Pancreas (tissue), 10 donors: ENCODE results near the gene TEN1. TPM values are rescaled to one million over a fixed set of nuclear protein-coding genes. Genes with fewer than 3 reads are reported as not detected.

Source experiments
- ATAC-seq, 4 donors: fragments of 200-7000 bp; cut with Tn5 transposase; one replicate each; pipeline versions ENCODE4 v1.8.0 to v1.9.1; 2020; ENCODE audit warnings: mild to moderate bottlenecking in 4 of 4, moderate library complexity in 4 of 4
- DNase-seq, 6 donors: peaks; one replicate each; pipeline ENCODE4 v3.0.0-alpha.2; 2020
- FAIRE-seq: peaks from 2 replicates; lab custom pipeline; 2012; peaks lifted over from hg19 to GRCh38; lab: Jason Lieb, UNC
- H3K27ac ChIP-seq, 4 donors: fragments of 200-600 bp; sonication (generic); 1 replicate in 3 of 4; 2 replicates in 1 of 4; pipeline versions ENCODE4 v1.5.0 to v1.8.0; 2020
- H3K27me3 ChIP-seq, 4 donors: fragments of 200-600 bp; one replicate each; pipeline ENCODE4 v1.8.0; 2021
- H3K36me3 ChIP-seq, 3 donors: fragments of 200-600 bp; sonication (generic) in 1 of 3; one replicate each; pipeline versions ENCODE4 v1.5.0 to v1.8.0; 2020 to 2021
- H3K4me1 ChIP-seq, 3 donors: fragments of 200-600 bp; one replicate each; pipeline ENCODE4 v1.8.0; 2021
- H3K4me3 ChIP-seq, 4 donors: fragments of 200-600 bp; sonication (generic) in 2 of 4; one replicate each; pipeline versions ENCODE4 v1.5.0 to v1.8.0; 2020 to 2021
- H3K9me3 ChIP-seq, 4 donors: fragments of 200-600 bp; one replicate each; pipeline ENCODE4 v1.8.0; 2021
- WGBS, 2 donors: extraction: QIAGEN DNeasy Blood & Tissue Kit; methylation state at CpG; one replicate each; pipeline ENCODE4 v1.1.7; 2013; 5-methylcytosine and 5-hydroxymethylcytosine counted together
- intact Hi-C, 3 donors: fragments of 100-400 bp; cut with DNase I; formaldehyde crosslinking; loops; one replicate each; pipeline versions ENCODE4 v1.11.1 to v1.14.2; 2022
- polyA plus RNA-seq, 2 donors: library from polyadenylated mRNA; stranded (reverse); fragments of 200-250 nt; gene quantifications; one replicate each; pipeline ENCODE4 v1.2.3, GENCODE V29; 2013
- total RNA-seq, 6 donors: library from RNA; stranded (reverse); fragmentation: NEBNext Ultra II Directional in 4 of 6; extraction: Animal tissue kit (Norgen Biotek cat#: 25700) in 4 of 6; gene quantifications; one replicate each; pipeline versions ENCODE4 v1.2.1 to v1.2.4, GENCODE V29; 2021 to 2023
- TF ChIP-seq, protein P1 (sequence below), 4 donors: fragments of 200-600 bp; sonication (generic) in 3 of 4; IDR thresholded peaks; one replicate each; pipeline versions ENCODE4 v1.5.0 to v1.8.0; 2021; ENCODE audit warnings: antibody characterized with exemption in 4 of 4
- donor health status: healthy with polysubstance abuse.
- donor health status: DM: no; HTN: no; CAD: no; lungs with moderate emphysema.
- donor health status: DM: no; HTN: no; CAD: no.
- donor health status: control.
- donor health status: control.
- donor health status: Bipolar disorder and iron deficiency.
- donor health status: DM: yes; HTN: yes; CAD: no.
- donor health status: DM: no; HTN: no; CAD: no.
- donor health status: DM: no; HTN: no; CAD: no.
- donor health status: DM: yes; HTN: yes; CAD: no.

TEN1 gene
- total and polyA plus RNA-seq, 8 donors: 6.9 to 35.0 (median 12.7) TPM

DNA sequence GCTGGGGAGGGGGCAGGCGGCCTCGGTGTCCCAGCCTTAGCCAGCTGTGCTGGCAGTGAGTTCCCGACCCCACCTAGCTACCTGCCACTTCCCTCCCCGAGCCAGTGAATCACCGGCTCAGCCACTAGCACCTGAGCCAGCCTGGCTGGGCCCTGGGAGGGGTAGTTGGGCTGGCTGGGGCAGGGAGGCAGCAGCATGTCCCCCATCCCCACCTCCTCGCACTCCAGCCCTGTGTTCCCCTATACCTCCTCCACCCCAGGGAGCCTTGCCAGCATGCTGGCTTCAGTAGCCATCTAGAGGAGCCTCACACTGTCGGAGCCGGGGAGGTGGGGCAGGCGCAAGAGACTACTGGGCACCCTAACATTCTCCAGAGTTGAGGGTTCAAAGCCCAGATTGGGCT is 45.3 kb downstream of the TEN1 start:
- intact Hi-C loops: no loop called here
- Histone ChIP-seq H3K27ac (no peak overlapping the region), H3K27me3 (no peaks in the 10 kb centered on the region), H3K4me1 (no peaks in the 10 kb centered on the region), H3K4me3 (no peak overlapping the region), H3K36me3 (no peaks in the 10 kb centered on the region), H3K9me3 (no peaks in the 10 kb centered on the region)
- 85 to 87% methylated on average over 9 of the region's 9 CpGs for WGBS, 2 donors
- ATAC-seq: no peak
- no peak for FAIRE-seq
- DNase-seq: no peak
- TF ChIP-seq, protein P1, sequence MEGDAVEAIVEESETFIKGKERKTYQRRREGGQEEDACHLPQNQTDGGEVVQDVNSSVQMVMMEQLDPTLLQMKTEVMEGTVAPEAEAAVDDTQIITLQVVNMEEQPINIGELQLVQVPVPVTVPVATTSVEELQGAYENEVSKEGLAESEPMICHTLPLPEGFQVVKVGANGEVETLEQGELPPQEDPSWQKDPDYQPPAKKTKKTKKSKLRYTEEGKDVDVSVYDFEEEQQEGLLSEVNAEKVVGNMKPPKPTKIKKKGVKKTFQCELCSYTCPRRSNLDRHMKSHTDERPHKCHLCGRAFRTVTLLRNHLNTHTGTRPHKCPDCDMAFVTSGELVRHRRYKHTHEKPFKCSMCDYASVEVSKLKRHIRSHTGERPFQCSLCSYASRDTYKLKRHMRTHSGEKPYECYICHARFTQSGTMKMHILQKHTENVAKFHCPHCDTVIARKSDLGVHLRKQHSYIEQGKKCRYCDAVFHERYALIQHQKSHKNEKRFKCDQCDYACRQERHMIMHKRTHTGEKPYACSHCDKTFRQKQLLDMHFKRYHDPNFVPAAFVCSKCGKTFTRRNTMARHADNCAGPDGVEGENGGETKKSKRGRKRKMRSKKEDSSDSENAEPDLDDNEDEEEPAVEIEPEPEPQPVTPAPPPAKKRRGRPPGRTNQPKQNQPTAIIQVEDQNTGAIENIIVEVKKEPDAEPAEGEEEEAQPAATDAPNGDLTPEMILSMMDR (IDR thresholded peaks at IDR 0.05): no peak

DNA sequence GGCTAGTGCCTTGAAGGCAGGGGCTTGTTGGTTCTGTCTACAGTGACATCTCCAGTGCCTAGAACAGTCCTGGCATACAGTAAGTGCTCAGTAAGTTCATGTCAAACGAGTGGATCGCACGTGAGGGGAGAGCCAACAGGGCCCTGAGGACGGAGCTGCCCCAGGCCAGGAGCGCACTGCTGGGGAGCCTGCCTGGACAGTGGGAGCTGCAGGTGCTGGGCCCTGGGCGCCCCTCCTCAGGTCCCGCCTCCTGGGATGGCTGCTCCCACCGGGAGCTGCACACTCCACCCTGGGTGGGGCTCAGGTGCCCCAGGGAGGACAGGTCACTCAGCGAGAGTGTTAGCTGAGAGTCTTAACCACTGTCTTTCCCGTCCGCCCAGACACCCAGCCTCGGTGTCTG is 46.3 kb downstream of the TEN1 start:
- 83 to 86% methylated on average over 12 of the region's 12 CpGs for WGBS, 2 donors
- ATAC-seq (no peak), DNase-seq (peak in 1 of 6 donors; percentile 65), FAIRE-seq (no peak)
- H3K27me3 ChIP-seq: no peaks in the 10 kb centered on the region
- no peaks in the 10 kb centered on the region for H3K36me3 ChIP-seq
- no peak overlapping the region for H3K27ac ChIP-seq
- intact Hi-C loops: no loop called here
- no peak overlapping the region for H3K4me3 ChIP-seq
- no peaks in the 10 kb centered on the region for H3K9me3 ChIP-seq
- TF ChIP-seq, protein P1 (IDR thresholded peaks at IDR 0.05): no peak
- H3K4me1 ChIP-seq: no peaks in the 10 kb centered on the region

DNA sequence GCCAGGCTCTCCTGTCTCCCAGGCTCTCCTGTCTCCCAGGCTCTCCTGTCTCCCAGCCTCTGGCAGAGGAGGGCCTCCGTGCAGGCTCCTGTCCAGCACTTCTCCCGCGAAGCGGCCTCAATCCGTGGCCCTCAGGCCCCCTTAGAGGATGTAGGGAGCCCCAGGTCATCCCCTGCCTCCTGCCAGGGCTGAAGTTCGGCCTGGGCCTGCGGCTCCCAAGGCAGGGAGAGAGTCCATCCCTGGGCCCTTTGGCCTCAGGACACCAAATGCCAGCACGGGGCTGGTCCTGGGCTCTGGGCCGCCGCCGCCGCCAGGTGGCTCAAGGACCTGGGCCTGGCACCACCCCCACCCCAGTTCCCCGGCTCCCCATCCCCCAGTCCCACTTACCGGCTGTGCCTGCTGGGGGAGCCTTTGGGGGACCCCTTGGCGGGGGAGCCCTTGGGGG is 47.7 kb downstream of the TEN1 start:
- intact Hi-C loops: no loop called here
- Histone ChIP-seq H3K27ac (peak overlapping the region in 2 of 4 donors; percentile 44 to 50), H3K27me3 (no peaks in the 10 kb centered on the region), H3K4me3 (peak overlapping the region in 2 of 4 donors; percentile 11 to 46), H3K9me3 (no peaks in the 10 kb centered on the region), H3K4me1 (no peaks in the 10 kb centered on the region), H3K36me3 (no peaks in the 10 kb centered on the region)
- TF ChIP-seq, protein P1 (IDR thresholded peaks at IDR 0.05): no peak
- DNase-seq (peak in 2 of 6 donors; percentile 55 to 73), FAIRE-seq (no peak), ATAC-seq (peak; percentile 43 to 80 (median 62))
- 35 to 46% methylated on average over 11 to 15 of the region's 15 CpGs for WGBS, 2 donors

DNA sequence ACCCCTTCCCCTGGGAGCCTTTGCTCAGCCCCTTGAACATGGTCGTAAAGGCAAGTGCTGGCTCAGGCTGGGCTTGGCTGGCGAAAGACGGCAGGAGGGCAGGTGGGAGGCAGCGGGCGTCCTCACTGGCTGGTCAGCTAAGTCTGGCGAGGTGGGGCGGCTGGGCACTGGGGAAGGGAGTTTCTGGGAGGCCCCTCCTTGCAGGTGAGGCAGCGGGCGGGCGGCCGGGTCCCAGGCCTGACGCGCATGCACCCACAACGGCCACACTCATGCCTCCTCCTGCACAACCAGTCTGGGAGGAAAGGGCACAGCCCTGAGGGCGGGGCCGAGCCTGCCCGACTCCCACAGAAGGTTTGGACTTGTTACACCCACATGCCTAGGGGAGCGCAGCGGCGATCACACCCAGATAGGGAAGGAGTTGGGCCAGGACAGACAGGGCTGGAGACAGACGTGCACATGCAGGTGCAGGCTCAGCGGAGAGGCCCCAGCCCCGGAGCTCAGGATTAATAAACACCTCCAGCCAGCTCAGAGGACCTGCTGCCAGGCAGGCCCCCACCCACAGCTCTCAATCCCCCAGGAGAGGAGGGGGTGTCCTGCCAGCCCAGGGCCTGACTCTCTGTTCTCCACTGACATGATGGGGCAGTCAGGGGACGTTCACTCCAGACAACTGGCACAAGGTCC is 48.3 kb downstream of the TEN1 start, which contains the start of gene EVPL:
Gene EVPL (minus strand): TSS at position 148 of the 681 bp plus-strand sequence. CDS start 108 bp downstream, at position 40.
- H3K27ac ChIP-seq: peak within 1 kb of the TSS in 2 of 4 donors; percentile 44 to 50

More for the DNA sequence above, 48.3 kb downstream of the TEN1 start, which contains the start of gene EVPL:
- Histone ChIP-seq H3K36me3 (no peaks in the 10 kb centered on the region), H3K4me1 (peaks cover 0 to 3% (median 0%) of the 10 kb centered on the region in 3 donors), H3K4me3 (peak within 1 kb of the TSS in 2 of 4 donors; percentile 11 to 46), H3K9me3 (no peaks in the 10 kb centered on the region), H3K27me3 (no peaks in the 10 kb centered on the region)
- 47 to 55% methylated on average over 20 to 24 of the region's 24 CpGs for WGBS, 2 donors
- TF ChIP-seq, protein P1 (IDR thresholded peaks at IDR 0.05): no peak
- DNase-seq (peak; percentile 43 to 88 (median 61)), FAIRE-seq (no peak), ATAC-seq (peak; percentile 70 to 91 (median 84))
- intact Hi-C loops: no loop called here
